GM10248 (cell line): ENCODE measurements around the gene OTUD7B.

ENCODE experiments used
- CTCF ChIA-PET: fragments of 300-600 bp; sonication (Branson Sonifier 250); formaldehyde crosslinking; extraction: SDS; loops from one replicate; lab custom pipeline; 2021; ENCODE audit warnings: antibody characterized with exemption; lab: Yijun Ruan, JAX
- POLR2A ChIA-PET: fragments of 350-650 bp; sonication (Branson Sonifier 250); formaldehyde crosslinking; extraction: SDS; loops from one replicate; lab custom pipeline; 2020; ENCODE audit warnings: antibody characterized with exemption; lab: Yijun Ruan, JAX
- DNase-seq: peaks from one replicate; pipeline ENCODE4 v3.0.0; 2012; ENCODE audit errors: extremely low spot score
- CTCF ChIP-seq: IDR thresholded peaks from 2 replicates; pipeline ENCODE4 v1.5.1; 2012; ENCODE audit warnings: mild to moderate bottlenecking, low read depth; ENCODE audit errors: extremely low read depth, missing control alignments, control extremely low read depth

OTUD7B gene

GRCh38 chr1:149915429-149916192 is 94.9 kb downstream of the OTUD7B start:
- CTCF ChIA-PET = interaction anchor here (1.0 to 2.0 kb wide), 7 partner anchors 8 to 47 kb away, joined by 3 to 5 read pairs (median 4); no protein-coding TSS in a partner anchor
- POLR2A ChIA-PET = interaction anchor here (0.6 to 0.7 kb wide), 2 partner anchors 29 to 1245 kb away, joined by 3 read pairs; a partner anchor contains a TSS
- no peak for DNase-seq
- TF ChIP-seq CTCF = no peak

GRCh38 chr1:149914545-149914944 is 96.0 kb downstream of the OTUD7B start:
- ChIA-PET POLR2A (no interaction called here), CTCF (interaction anchor here (1.7 to 2.0 kb wide), 2 partner anchors 13 to 33 kb away, joined by 4 to 5 read pairs; no protein-coding TSS in a partner anchor)
- no peak for DNase-seq
- TF ChIP-seq CTCF = no peak

- POLR2A ChIA-PET = interaction anchor here (2.9 kb wide), 1 partner anchor 19 kb away, joined by 11 read pairs; a partner anchor contains a TSS
These were observed 103.9 kb downstream of the OTUD7B start for GRCh38 chr1:149906570-149907075.

GRCh38 chr1:149903836-149904491 is 106.6 kb downstream of the OTUD7B start:
- TF ChIP-seq CTCF = no peak
- POLR2A ChIA-PET = no interaction called here
- CTCF ChIA-PET = interaction anchor here (1.2 to 1.4 kb wide), 2 partner anchors 10 to 126 kb away, joined by 3 read pairs; no protein-coding TSS in a partner anchor
- DNase-seq = no peak

More at GRCh38 chr1:149906570-149907075, 103.9 kb downstream of the OTUD7B start:
- CTCF ChIA-PET = interaction anchor here (1.6 to 2.0 kb wide), 2 partner anchors 9 to 55 kb away, joined by 4 to 5 read pairs; no protein-coding TSS in a partner anchor
- no peak for TF ChIP-seq CTCF
- DNase-seq = no peak

- TF ChIP-seq CTCF = no peak
- peak; percentile 96 for DNase-seq
- POLR2A ChIA-PET = interaction anchor here (0.7 to 1.5 kb wide), 2 partner anchors 12 to 13 kb away, joined by 3 to 5 read pairs; a partner anchor contains a TSS
- CTCF ChIA-PET = interaction anchor here (1.3 to 1.4 kb wide), 2 partner anchors 11 to 12 kb away, joined by 3 to 4 read pairs; a partner anchor contains a TSS
These were observed 110.9 kb downstream of the OTUD7B start, which contains the start of gene BOLA1 for GRCh38 chr1:149899460-149900284. BOLA1 (plus strand) TSS chr1:149899568; CDS start chr1:149900060, 492 bp downstream.

GRCh38 chr1:149896575-149896974 is 114.0 kb downstream of the OTUD7B start:
- POLR2A ChIA-PET = no interaction called here
- no peak for TF ChIP-seq CTCF
- CTCF ChIA-PET = interaction anchor here (0.7 kb wide), 1 partner anchor 9 kb away, joined by 3 read pairs; a partner anchor contains a TSS
- no peak for DNase-seq
